H9 (cell line): ENCODE data around the gene PGBD4. TPM values are rescaled to one million over a fixed set of nuclear protein-coding genes. Genes with fewer than 3 reads are reported as not detected.

ENCODE experiments used
- DNase-seq: peaks from one replicate; pipeline ENCODE4 v3.0.0-alpha.2; 2017
- H2AFZ ChIP-seq: one replicate; pipeline ENCODE4 v1.6.1; 2013; ENCODE audit warnings: mild to moderate bottlenecking, low read length, control low read depth, moderate library complexity
- H2AK5ac ChIP-seq: 2 replicates; pipeline ENCODE4 v1.6.1; 2013; ENCODE audit warnings: low read length, control low read depth, mixed read lengths; ENCODE audit not compliant: insufficient read length
- H2BK120ac ChIP-seq: one replicate; pipeline ENCODE4 v1.6.1; 2013; ENCODE audit warnings: low read depth, mild to moderate bottlenecking, low read length, control low read depth, inconsistent platforms; ENCODE audit not compliant: poor library complexity, severe bottlenecking
- H2BK12ac ChIP-seq: 2 replicates; pipeline ENCODE4 v1.6.1; 2013; ENCODE audit warnings: low read length, control low read depth, mixed read lengths, low read depth; ENCODE audit not compliant: insufficient read length
- H2BK15ac ChIP-seq: 2 replicates; pipeline ENCODE4 v1.6.1; 2013; ENCODE audit warnings: low read depth, low read length, control low read depth
- H2BK20ac ChIP-seq: one replicate; pipeline ENCODE4 v1.6.1; 2013; ENCODE audit warnings: low read depth, mild to moderate bottlenecking, low read length, control low read depth, inconsistent platforms; ENCODE audit not compliant: poor library complexity, severe bottlenecking
- H2BK5ac ChIP-seq: 2 replicates; pipeline ENCODE4 v1.6.1; 2013; ENCODE audit warnings: low read length, control low read depth, mixed read lengths; ENCODE audit not compliant: insufficient read length
- H3K14ac ChIP-seq: 2 replicates; pipeline ENCODE4 v1.6.1; 2013; ENCODE audit warnings: low read length, control low read depth; ENCODE audit not compliant: insufficient read depth
- H3K18ac ChIP-seq: 2 replicates; pipeline ENCODE4 v1.6.1; 2013; ENCODE audit warnings: low read depth, mild to moderate bottlenecking, mixed read lengths, low read length, control low read depth; ENCODE audit not compliant: insufficient read length
- H3K23ac ChIP-seq: 2 replicates; pipeline ENCODE4 v1.6.1; 2013; ENCODE audit warnings: low read length, control low read depth, mixed read lengths, low read depth; ENCODE audit not compliant: insufficient read length
- H3K23me2 ChIP-seq: 2 replicates; pipeline ENCODE4 v1.6.1; 2013; ENCODE audit warnings: low read depth, mild to moderate bottlenecking, mixed read lengths, low read length, control low read depth; ENCODE audit not compliant: insufficient read length, poor library complexity, severe bottlenecking
- H3K27ac ChIP-seq: 2 replicates; pipeline ENCODE4 v1.5.1; 2013; ENCODE audit warnings: low read length, control low read depth, mixed read lengths, low read depth; ENCODE audit not compliant: insufficient read length
- H3K27me3 ChIP-seq: 2 replicates; pipeline ENCODE4 v1.6.1; 2013; ENCODE audit warnings: low read length, control low read depth, inconsistent platforms; ENCODE audit not compliant: insufficient read depth
- H3K4ac ChIP-seq: 2 replicates; pipeline ENCODE4 v1.6.1; 2013; ENCODE audit warnings: low read depth, mild to moderate bottlenecking, control low read depth, inconsistent platforms, low read length, moderate library complexity
- H3K4me1 ChIP-seq: 2 replicates; pipeline ENCODE4 v1.6.1; 2013; ENCODE audit warnings: low read length, control low read depth, inconsistent platforms; ENCODE audit not compliant: insufficient read depth
- H3K4me2 ChIP-seq: 2 replicates; pipeline ENCODE4 v1.6.1; 2013; ENCODE audit warnings: low read length, control low read depth, mixed read lengths; ENCODE audit not compliant: insufficient read length, insufficient read depth
- H3K56ac ChIP-seq: 2 replicates; pipeline ENCODE4 v1.6.1; 2013; ENCODE audit warnings: low read depth, mild to moderate bottlenecking, mixed read lengths, low read length, control low read depth; ENCODE audit not compliant: insufficient read length
- H3K79me1 ChIP-seq: 2 replicates; pipeline ENCODE4 v1.6.1; 2013; ENCODE audit warnings: low read depth, mild to moderate bottlenecking, moderate library complexity, low read length, control low read depth, inconsistent platforms; ENCODE audit not compliant: insufficient read depth, poor library complexity, severe bottlenecking
- H3K79me2 ChIP-seq: 2 replicates; pipeline ENCODE4 v1.6.1; 2013; ENCODE audit warnings: low read length, control low read depth, inconsistent platforms; ENCODE audit not compliant: insufficient read depth
- H3K9ac ChIP-seq: 2 replicates; pipeline ENCODE4 v1.6.1; 2013; ENCODE audit warnings: low read length, control low read depth, mixed read lengths; ENCODE audit not compliant: insufficient read length; ENCODE audit errors: extremely low read depth
- H3K9me3 ChIP-seq: one replicate; pipeline ENCODE4 v1.6.1; 2013; ENCODE audit warnings: low read depth, low read length, inconsistent platforms; ENCODE audit not compliant: control insufficient read depth
- H3T11ph ChIP-seq: one replicate; pipeline ENCODE4 v1.6.1; 2013; ENCODE audit warnings: mild to moderate bottlenecking, low read length, control low read depth, inconsistent platforms
- H4K20me1 ChIP-seq: one replicate; pipeline ENCODE4 v1.6.1; 2013; ENCODE audit not compliant: control insufficient read depth, insufficient read length, insufficient read depth
- H4K5ac ChIP-seq: 2 replicates; pipeline ENCODE4 v1.6.1; 2013; ENCODE audit warnings: low read depth, mild to moderate bottlenecking, mixed read lengths, low read length, control low read depth; ENCODE audit not compliant: insufficient read length
- H4K8ac ChIP-seq: replicated peaks from 2 replicates; pipeline ENCODE4 v1.6.1; 2013; ENCODE audit warnings: low read length, control low read depth, mixed read lengths, low read depth; ENCODE audit not compliant: insufficient read length
- H4K91ac ChIP-seq: 2 replicates; pipeline ENCODE4 v1.6.1; 2013; ENCODE audit warnings: low read depth, mild to moderate bottlenecking, moderate library complexity, mixed read lengths, low read length, control low read depth; ENCODE audit not compliant: insufficient read length
- H3K27ac Mint-ChIP-seq, 3 experiments: 2 replicates in 2 of 3; 3 replicates in 1 of 3; pipeline ENCODE4 v1.8.0; 2020 to 2021; ENCODE audit warnings: mixed read lengths in 3 of 3, mild to moderate bottlenecking in 1 of 3, moderate library complexity in 1 of 3
- H3K27me3 Mint-ChIP-seq: 2 replicates; pipeline ENCODE4 v1.8.0; 2021; ENCODE audit warnings: low read depth, mild to moderate bottlenecking, moderate library complexity, mixed read lengths
- H3K36me3 Mint-ChIP-seq, 3 experiments: 2 replicates in 2 of 3; 3 replicates in 1 of 3; pipeline ENCODE4 v1.8.0; 2020 to 2021; ENCODE audit warnings: low read depth in 3 of 3, mixed read lengths in 3 of 3; ENCODE audit not compliant: insufficient read depth in 1 of 3
- H3K4me1 Mint-ChIP-seq, 2 experiments: 2 replicates each; pipeline ENCODE4 v1.8.0; 2020; ENCODE audit warnings: mixed read lengths in 2 of 2
- H3K4me3 Mint-ChIP-seq, 2 experiments: 2 replicates in 1 of 2; 3 replicates in 1 of 2; pipeline ENCODE4 v1.8.0; 2020 to 2021; ENCODE audit warnings: mild to moderate bottlenecking in 2 of 2, mixed read lengths in 2 of 2, moderate library complexity in 1 of 2
- H3K9me3 Mint-ChIP-seq, 2 experiments: 2 replicates in 1 of 2; 3 replicates in 1 of 2; pipeline ENCODE4 v1.8.0; 2020; ENCODE audit warnings: mild to moderate bottlenecking in 2 of 2, mixed read lengths in 2 of 2, moderate library complexity in 1 of 2
- CTCF ChIP-seq: fragments of 200-600 bp; sonication (generic); conservative IDR thresholded peaks from 3 replicates; pipeline ENCODE4 v1.8.0; 2021; ENCODE audit warnings: antibody characterized with exemption, mild to moderate bottlenecking
- WGBS: extraction: QIAGEN DNeasy Blood & Tissue Kit; methylation state at CpG from one replicate; pipeline ENCODE4 v1.1.7; 2013; ENCODE audit warnings: missing lambda C conversion rate, low lambda C conversion rate, mixed read lengths; ENCODE audit not compliant: insufficient read length; ENCODE audit errors: extremely low coverage; 5-methylcytosine and 5-hydroxymethylcytosine counted together
- total RNA-seq: library from RNA; stranded (reverse); gene quantifications from 2 replicates; pipeline ENCODE4 v1.2.1, GENCODE V29; 2021

The PGBD4 gene
- total RNA-seq, 1 experiment from 2014 or later, result 1.2 TPM

- Mint-ChIP-seq H3K27me3 (no peaks in the 10 kb centered on the region), H3K36me3 (no peaks in the 10 kb centered on the region), H3K9me3 (no peaks in the 10 kb centered on the region), H3K27ac (no peak overlapping the region), H3K4me1 (peaks cover 6 to 7% of the 10 kb centered on the region in 2 experiments), H3K4me3 (no peak overlapping the region)
- Histone ChIP-seq H3K18ac (no peak overlapping the region), H3K27ac (no peak overlapping the region), H4K20me1 (no peaks in the 10 kb centered on the region), H3K9me3 (no peaks in the 10 kb centered on the region), H3K23me2 (no peaks in the 10 kb centered on the region), H3K14ac (no peak overlapping the region), H3K4me1 (no peaks in the 10 kb centered on the region), H2BK15ac (no peak overlapping the region), H2BK12ac (no peak overlapping the region), H3K9ac (no peak overlapping the region), H4K5ac (no peak overlapping the region), H3K23ac (no peak overlapping the region), H3K56ac (no peak overlapping the region), H2AK5ac (no peak overlapping the region), H2BK5ac (no peak overlapping the region), H4K8ac (no peak overlapping the region), H3K79me1 (no peaks in the 10 kb centered on the region), H4K91ac (no peak overlapping the region), H3K4me2 (no peak overlapping the region), H3K79me2 (no peaks in the 10 kb centered on the region), H3K4ac (no peak overlapping the region), H2BK20ac (no peak overlapping the region), H2BK120ac (no peak overlapping the region), H3T11ph (no peak overlapping the region), H2AFZ (no peak overlapping the region), H3K27me3 (no peaks in the 10 kb centered on the region)
- TF ChIP-seq CTCF, result no peak
- no peak for DNase-seq
- WGBS, result no CpG with 5 or more reads among the region's 1 CpG
Observed at GRCh38 chr15:34132881-34133280, 31.0 kb downstream of the PGBD4 start.
